GM12878 (cell line): ENCODE measurements around the gene TBP. TPM values are rescaled to one million over a fixed set of nuclear protein-coding genes. Genes with fewer than 3 reads are reported as not detected.

Experiments used
- BACH1 ChIP-seq: fragments of 450-650 bp; IDR thresholded peaks from 2 replicates; pipeline ENCODE4 v1.6.1; 2017; ENCODE audit warnings: mild to moderate bottlenecking, borderline replicate concordance
- BHLHE40 ChIP-seq, 2 experiments: fragments of 450-650 bp in 1 of 2; IDR thresholded peaks; 2 replicates each; pipeline ENCODE4 v1.6.1; 2011 to 2017; ENCODE audit warnings: low read depth in 2 of 2, borderline replicate concordance in 1 of 2, improper control_type of control experiment in 1 of 2, low read length in 1 of 2, mild to moderate bottlenecking in 1 of 2
- BRCA1 ChIP-seq: IDR thresholded peaks from 2 replicates; pipeline ENCODE4 v1.6.1; 2011; ENCODE audit warnings: low read depth, low read length, improper control_type of control experiment
- ELK1 ChIP-seq: IDR thresholded peaks from 2 replicates; pipeline ENCODE4 v1.6.1; 2012; ENCODE audit warnings: low read depth, low read length, improper control_type of control experiment
- FOXK2 ChIP-seq: fragments of 450-650 bp; IDR thresholded peaks from 2 replicates; pipeline ENCODE4 v1.6.1; 2017; ENCODE audit warnings: mild to moderate bottlenecking, moderate library complexity
- GABPA ChIP-seq: IDR thresholded peaks from 2 replicates; pipeline ENCODE4 v1.6.1; 2014; ENCODE audit warnings: antibody characterized with exemption, low read depth, mild to moderate bottlenecking, inconsistent platforms
- HCFC1 ChIP-seq: fragments of 150-350 bp; IDR thresholded peaks from 2 replicates; pipeline ENCODE4 v1.6.1; 2014; ENCODE audit warnings: low read length
- IRF5 ChIP-seq: fragments of 450-650 bp; IDR thresholded peaks from 2 replicates; pipeline ENCODE4 v1.6.1; 2017; ENCODE audit warnings: borderline replicate concordance
- MEF2B ChIP-seq: fragments of 450-650 bp; IDR thresholded peaks from 2 replicates; pipeline ENCODE4 v1.6.1; 2018; ENCODE audit warnings: mild to moderate bottlenecking, moderate library complexity; ENCODE audit not compliant: partially characterized antibody, poor library complexity, severe bottlenecking
- NFYB ChIP-seq: IDR thresholded peaks from 2 replicates; pipeline ENCODE4 v1.6.1; 2011; ENCODE audit warnings: low read depth, mild to moderate bottlenecking, low read length, improper control_type of control experiment, moderate library complexity; ENCODE audit not compliant: insufficient read depth
- NR2F1 ChIP-seq: fragments of 450-650 bp; conservative IDR thresholded peaks from 2 replicates; pipeline ENCODE4 v1.6.1; 2017; ENCODE audit warnings: mild to moderate bottlenecking
- RAD21 ChIP-seq: IDR thresholded peaks from 2 replicates; pipeline ENCODE4 v1.6.1; 2011; ENCODE audit warnings: mild to moderate bottlenecking, low read depth, low read length, moderate library complexity; ENCODE audit not compliant: insufficient read depth
- REST ChIP-seq: IDR thresholded peaks from 2 replicates; pipeline ENCODE4 v1.6.1; 2012; ENCODE audit warnings: mild to moderate bottlenecking, low read depth, low read length
- SRF ChIP-seq, 2 experiments: IDR thresholded peaks; 2 replicates each; pipeline ENCODE4 v1.6.1; 2011; ENCODE audit warnings: low read depth in 2 of 2, low read length in 2 of 2, mild to moderate bottlenecking in 1 of 2, moderate library complexity in 1 of 2
- STAT3 ChIP-seq: IDR thresholded peaks from 2 replicates; pipeline ENCODE4 v1.6.1; 2011; ENCODE audit warnings: low read depth, low read length, improper control_type of control experiment
- TCF3 ChIP-seq: IDR thresholded peaks from 2 replicates; pipeline ENCODE4 v1.6.1; 2012; ENCODE audit warnings: low read depth, mild to moderate bottlenecking, low read length, borderline replicate concordance; ENCODE audit not compliant: insufficient read depth
- ZNF274 ChIP-seq: IDR thresholded peaks from one replicate; pipeline ENCODE4 v1.8.0; 2011; ENCODE audit not compliant: insufficient read length, insufficient read depth
- ZNF622 ChIP-seq: fragments of 450-650 bp; IDR thresholded peaks from 2 replicates; pipeline ENCODE4 v1.6.1; 2017; ENCODE audit warnings: mild to moderate bottlenecking, inconsistent platforms
- polyA plus RNA-seq, 11 experiments: library from polyadenylated mRNA; depleted of rRNA in 4 of 11; unstranded in 6 of 11; stranded (reverse) in 5 of 11; fragments of >200 nt; fragmentation: Nextera tagmentation in 4 of 11; fragmentation: Illumina TruSeq in 1 of 11; extraction: Ambion mirVana in 4 of 11; extraction: Trizol in 1 of 11; gene quantifications; 1 replicate in 1 of 11; 2 replicates in 10 of 11; pipeline versions ENCODE4 v1.2.1 to v1.2.3, GENCODE V29; 2011 to 2016; ENCODE audit warnings: inconsistent platforms in 2 of 11, missing spikeins in 2 of 11, low read depth in 1 of 11
- total RNA-seq, 4 experiments: library from RNA; depleted of rRNA in 3 of 4; stranded (reverse); fragments of >200 nt in 3 of 4; fragmentation: Illumina TruSeq in 1 of 4; extraction: Trizol in 1 of 4; gene quantifications; 2 replicates each; pipeline versions ENCODE4 v1.2.1 to v1.2.3, GENCODE V29; 2013 to 2021
- TF ChIP-seq, protein P1 (sequence below): fragments of 450-650 bp; IDR thresholded peaks from 2 replicates; pipeline ENCODE4 v1.6.1; 2018; ENCODE audit warnings: borderline replicate concordance, mild to moderate bottlenecking; ENCODE audit not compliant: partially characterized antibody
- TF ChIP-seq, protein P2 (sequence below): IDR thresholded peaks from 2 replicates; pipeline ENCODE4 v1.6.1; 2011; ENCODE audit warnings: low read depth, mild to moderate bottlenecking, low read length, moderate library complexity, borderline replicate concordance; ENCODE audit errors: extremely low read depth

Gene TBP
- total and polyA plus RNA-seq, 10 of the 15 experiments (the other 5 are each of a cell fraction or from before 2014, with no cell fraction given), result 13.6 to 39.5 (median 26.5) TPM

DNA sequence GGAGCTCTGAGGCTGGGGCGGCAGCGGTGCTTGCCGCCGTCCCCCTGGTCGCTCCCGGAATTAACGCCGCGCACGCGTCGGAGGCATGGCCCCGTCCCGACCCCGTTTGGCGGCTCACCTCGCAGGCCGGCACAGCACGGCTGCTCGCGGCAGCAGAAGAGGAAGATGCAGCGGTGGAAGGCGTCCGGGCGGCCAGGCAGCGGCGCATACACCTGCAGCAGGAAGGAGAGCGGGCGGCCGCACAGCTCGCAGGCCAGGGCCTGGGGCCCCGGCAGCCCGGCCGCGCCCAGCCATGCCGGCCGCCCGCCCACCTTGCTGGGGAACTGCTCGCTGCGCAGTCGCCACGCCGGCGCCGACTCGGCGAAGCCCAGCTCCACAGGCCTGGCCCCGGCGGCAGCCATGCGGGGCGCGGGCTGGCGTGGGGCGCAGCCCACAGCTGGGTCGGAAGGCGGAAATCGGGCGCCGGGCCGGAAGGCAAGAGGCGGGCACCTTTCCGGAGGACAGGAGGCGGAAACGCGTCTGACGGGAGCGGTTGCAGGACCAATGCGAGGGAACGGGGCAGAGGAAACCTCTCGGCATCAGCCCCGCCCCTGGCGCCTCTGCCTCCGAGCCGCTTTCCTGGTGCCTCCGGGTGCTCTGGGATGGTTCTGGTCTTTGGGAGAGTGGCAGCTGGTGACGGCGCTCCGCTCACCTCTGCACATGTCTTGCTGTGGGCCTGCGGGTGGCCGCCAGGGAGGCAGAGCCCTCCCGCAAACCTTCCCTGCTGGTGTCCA, 30.2 kb downstream of the TBP start, which contains the start of gene PDCD2 (continued):
- TF ChIP-seq IRF5 (no peak), BACH1 (peak; percentile 91), REST (no peak), ZNF622 (no peak), TCF3 (peak; percentile 93), BRCA1 (no peak), BHLHE40 (IDR thresholded peaks at IDR 0.05; ENCODE audit: borderline replicate concordance in 1 of 2, low read depth in 2 of 2, low read length in 1 of 2) (peak in 1 of 2 experiments; percentile 54; a peak in 2 of 4 replicates), NFYB (peak; percentile 82; the same call in 1 of the 2 replicates), MEF2B (no peak), STAT3 (no peak), HCFC1 (peak; percentile 75), RAD21 (no peak), FOXK2 (no peak), SRF (IDR thresholded peaks at IDR 0.05; ENCODE audit: low read depth in 2 of 2, low read length in 2 of 2) (peak in 1 of 2 experiments; percentile 24; a peak in 1 of 4 replicates), NR2F1 (peak; percentile 78), ELK1 (peak; percentile 69), ZNF274 (no peak), GABPA (peak; percentile 93)
- TF ChIP-seq, protein P1, sequence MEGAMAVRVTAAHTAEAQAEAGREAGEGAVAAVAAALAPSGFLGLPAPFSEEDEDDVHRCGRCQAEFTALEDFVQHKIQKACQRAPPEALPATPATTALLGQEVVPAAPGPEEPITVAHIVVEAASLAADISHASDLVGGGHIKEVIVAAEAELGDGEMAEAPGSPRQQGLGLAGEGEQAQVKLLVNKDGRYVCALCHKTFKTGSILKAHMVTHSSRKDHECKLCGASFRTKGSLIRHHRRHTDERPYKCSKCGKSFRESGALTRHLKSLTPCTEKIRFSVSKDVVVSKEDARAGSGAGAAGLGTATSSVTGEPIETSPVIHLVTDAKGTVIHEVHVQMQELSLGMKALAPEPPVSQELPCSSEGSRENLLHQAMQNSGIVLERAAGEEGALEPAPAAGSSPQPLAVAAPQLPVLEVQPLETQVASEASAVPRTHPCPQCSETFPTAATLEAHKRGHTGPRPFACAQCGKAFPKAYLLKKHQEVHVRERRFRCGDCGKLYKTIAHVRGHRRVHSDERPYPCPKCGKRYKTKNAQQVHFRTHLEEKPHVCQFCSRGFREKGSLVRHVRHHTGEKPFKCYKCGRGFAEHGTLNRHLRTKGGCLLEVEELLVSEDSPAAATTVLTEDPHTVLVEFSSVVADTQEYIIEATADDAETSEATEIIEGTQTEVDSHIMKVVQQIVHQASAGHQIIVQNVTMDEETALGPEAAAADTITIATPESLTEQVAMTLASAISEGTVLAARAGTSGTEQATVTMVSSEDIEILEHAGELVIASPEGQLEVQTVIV, result peak; percentile 29
- TF ChIP-seq, protein P2, sequence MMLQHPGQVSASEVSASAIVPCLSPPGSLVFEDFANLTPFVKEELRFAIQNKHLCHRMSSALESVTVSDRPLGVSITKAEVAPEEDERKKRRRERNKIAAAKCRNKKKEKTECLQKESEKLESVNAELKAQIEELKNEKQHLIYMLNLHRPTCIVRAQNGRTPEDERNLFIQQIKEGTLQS, result no peak
